CD1c-positive myeloid dendritic cell (primary cell): ENCODE results near the gene GPR17.
A peak's percentile ranks its signal among the peaks of the same experiment; 100 is the strongest.

Source experiments
- DNase-seq: peaks from one replicate; pipeline ENCODE4 v3.0.0-alpha.2; 2016; ENCODE audit errors: extremely low spot score

GPR17 gene

DNA sequence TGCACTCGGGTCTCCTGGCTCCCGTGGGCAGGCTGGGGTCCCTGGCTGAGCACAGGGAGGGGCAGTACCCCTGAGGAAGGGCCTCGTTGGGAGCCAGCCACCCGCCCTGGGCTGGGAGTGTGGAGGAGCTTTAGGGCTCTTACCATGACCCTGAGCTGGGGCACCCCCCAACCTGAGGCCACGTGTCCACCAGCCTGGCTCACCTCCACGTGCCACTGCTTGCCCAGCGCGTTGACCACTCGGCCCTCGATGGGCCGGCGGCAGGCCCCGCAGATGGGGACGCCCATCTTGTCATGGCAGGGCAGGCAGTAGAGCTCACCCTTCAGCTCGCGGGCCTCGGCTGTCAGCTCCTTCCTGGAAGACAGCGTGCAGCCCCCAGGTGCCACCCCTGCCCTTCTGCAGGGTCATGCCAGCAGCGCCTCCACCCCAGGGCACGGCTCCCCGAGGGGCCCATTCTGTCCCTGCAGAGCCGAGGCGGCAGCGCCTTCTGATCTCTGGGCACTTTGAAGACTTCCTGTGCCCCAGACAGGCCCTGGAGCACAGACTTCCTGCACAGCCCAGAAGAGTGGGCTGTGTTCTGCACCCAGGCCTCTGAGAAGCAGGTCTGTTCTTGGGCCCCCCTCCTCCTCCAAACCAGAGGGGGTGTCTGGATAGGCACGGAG, 4.0 kb upstream of the GPR17 start:
- DNase-seq: no peak

DNA sequence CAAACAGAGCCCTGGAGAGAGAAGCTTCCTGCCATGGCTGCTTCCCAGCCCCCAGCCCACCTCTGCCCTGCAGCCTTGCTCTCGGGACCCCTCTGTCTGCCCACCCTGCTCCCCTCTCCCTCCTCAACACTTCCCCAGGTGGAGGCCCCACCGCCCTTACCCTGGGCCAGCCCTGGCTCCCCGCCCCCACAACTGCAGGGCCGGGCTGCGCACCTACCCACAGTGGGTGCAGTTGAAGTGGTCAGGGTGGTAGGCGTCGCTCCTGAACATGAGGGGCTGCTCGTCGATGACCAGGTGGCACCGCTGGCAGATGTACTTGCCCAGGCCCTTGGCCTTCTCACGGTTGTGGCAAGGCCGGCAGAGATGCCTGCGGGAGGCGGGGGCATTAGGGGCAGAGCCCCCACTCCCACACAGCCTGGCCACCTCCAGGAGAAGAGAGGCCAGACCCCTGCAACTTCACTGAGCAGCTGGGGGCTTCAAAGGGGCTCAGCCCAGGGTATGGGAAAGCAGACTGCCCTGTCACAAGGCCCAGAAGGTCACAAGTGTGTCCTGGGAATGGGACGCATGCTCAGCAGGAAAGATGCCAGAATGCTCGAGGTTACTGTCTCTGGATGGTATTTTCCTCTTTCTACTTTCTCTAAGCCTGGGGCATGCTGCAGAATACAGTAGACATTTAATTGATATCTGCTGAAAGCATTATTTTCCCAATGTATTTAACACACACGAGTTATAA, 3.1 kb upstream of the GPR17 start:
- no peak for DNase-seq

DNA sequence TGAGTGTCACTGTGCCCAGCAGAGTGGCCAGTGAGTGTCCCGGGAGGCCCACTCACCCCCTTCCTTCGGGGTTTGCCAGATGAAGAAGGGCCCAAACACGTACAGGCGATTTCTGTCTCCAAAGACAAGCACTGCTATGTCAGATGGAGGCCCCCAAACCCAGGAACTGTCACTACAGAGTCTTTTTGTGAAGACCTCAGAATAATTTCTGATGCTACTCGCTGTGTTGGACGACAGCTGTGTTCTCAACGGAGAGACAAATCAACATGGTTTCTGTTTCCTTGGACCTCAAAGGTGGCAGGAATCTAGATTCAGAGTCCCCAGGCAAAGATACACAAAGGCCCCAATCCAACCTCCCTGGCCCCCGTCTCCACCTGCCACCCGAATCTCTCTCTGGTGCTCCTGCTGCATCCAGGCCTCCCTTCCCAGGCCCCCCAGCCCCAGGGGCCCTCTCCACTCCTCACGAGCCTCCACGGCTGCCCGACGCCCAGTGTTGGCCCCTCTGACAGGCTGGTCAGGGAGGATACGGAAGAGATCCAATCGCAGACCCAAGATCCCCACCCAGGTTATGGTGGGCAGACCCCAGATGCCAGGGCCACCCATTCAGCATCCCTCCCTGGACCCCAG, 2.4 kb upstream of the GPR17 start:
- no peak for DNase-seq

DNA sequence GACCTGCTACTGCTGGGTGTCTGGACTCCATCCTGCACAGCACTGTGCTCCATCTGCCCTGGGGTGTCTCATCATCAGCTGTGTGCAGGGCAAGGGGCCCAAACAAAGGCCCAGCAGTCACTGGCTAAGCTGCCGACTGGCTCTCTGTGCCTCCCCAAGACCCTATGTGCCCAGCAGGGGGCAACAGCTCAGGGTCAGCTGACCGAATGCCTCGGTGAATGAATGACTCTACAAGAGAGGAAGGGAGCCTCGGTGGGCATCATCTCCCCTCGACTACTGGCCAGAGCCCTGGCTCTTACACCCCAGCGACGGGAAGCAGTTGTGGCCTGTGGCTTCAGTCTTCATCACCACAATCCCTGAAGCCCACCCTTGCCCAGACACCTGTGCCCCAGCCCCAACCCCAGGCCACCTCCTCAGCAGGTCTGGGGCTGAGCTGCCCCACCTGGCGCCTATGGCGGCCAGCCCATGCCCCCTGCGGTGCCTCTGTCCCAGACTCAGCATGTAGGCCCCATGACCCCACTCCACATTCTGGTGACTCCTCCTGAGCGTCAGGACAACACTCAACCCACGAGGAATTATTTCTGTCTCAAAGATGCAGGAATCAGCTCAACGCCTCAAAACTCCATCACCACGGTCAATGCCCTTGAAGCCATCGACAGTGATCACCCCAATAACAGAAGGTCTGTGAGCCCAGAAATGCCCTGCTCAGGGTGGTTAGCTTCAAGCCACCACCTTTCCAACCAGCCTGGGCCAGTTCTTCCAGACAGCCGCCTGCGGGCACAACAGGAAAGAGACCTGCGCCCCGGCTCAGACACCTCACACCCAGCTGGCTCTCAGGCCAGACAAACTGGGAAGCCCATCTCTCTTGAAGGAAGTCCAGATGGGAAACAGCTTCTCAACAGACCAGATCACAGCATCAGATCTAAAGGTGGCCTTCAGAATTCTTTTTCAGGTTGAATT, 1.6 kb upstream of the GPR17 start:
- DNase-seq: no peak

DNA sequence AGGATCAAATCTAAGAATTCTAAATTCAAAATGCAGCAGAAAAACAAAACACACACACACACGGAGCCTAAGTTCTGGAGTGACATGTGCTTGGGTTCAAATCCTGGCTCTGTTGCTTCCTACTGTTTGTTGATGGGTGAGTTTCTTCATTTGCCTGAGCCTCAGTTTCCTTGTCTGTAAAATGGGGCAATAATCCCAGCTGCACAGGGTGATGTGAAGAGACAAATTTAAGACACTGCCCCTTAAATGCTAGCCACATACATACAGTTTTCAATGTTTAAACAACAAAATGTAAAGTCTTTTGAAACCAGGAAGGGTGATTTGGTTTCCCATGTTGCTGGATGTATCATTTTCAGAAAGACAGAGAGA, 943 bp upstream of the GPR17 start:
- no peak for DNase-seq

DNA sequence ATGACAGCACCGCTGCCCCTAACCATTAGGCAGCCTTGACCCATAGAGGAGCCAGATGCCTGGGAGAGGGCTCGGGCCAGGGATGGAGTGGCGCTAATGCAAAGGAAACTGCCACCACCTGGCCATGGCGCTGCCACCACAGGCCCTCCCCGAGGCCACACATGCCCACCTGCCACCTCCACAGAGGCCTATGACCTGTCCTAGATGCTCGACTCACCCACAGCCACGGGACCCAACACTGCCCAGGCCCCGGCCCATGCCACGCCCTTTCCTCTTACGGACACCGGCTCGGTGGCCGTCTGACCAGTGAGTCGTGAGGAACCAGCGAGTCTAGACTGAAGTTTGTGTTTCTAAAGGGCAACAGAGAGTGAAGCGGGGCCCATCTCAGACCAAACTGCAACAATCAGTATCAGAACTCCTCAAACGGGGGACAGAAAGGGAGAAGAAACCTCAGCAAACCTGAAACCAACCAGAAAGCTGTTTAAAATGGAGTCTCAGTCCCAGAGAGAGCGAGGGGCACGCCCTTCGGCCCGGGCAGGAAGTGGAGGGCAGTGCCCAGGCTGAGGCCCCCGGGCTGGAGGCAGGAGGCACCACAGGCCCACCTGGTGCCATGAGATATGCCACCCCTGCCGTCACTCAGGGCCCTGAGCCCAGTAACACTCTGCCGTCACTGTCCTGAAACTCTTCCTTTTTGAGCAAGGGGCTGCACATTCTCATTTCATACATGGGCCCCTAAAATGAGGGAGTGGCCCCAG, 711 bp downstream of the GPR17 start:
- DNase-seq: no peak

DNA sequence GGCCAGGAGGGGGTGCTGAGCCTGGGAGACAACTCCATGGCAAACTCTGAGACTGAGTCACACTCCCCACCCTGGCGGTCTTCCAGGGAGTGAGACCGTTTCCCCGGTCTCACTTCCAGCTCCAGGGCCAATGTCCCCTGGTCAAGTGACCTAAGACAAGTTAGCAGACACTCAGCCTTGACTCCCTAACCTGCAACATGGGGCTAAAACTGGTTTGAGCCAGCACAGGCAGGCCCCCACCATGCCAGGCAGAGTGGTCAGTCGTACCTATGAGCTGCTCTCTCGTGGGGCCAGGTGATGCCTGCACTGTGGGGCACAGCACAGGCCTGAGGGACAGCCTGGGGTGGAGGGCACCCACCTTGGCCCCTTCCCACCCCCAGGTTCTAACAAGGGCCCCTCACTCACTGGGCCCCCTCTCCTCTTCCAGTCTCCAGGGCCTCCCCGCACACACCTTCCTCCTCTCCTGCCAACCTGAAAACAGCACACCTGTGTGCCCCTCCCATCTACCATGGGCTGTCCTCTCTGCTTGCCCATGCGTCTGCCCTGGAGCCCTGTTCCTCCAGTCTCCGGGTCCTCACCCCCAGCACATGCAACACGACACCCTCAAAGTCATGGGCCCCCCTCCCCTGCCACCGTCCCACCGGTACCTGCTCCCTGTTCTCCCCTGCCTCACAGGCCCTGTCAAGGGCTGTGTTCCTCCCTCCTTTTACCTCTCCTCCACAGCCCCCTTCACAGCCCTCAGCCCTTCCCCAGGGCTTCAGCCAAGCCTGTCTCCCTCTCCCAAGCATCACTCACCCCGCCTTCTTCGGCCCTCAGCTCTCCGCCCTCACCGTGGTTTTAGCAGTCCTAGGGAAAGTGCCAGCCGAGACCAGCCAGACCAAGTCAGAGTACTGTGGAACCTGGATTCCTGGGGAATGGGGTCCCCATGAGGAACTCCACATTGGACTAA, 1.6 kb downstream of the GPR17 start:
- DNase-seq: no peak

DNA sequence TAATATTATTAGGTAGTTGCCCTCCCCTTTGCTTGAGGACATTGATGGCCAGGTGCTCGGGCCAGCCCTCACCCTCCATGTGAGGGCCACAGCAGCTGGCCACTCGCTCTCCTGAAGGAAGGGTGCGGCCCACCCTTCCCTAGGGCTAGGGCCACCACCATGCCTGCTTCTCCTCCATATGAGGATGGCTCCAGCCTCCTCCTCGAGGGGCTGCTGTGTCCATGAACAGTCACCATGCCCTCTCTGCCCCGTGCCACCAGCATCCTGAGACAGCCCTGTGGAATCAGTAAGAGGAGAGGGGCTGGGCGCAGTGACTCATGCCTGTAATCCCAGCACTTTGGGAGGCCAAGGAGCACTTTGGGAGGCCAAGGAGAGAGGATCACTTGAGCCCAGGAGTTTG, 2.4 kb downstream of the GPR17 start:
- no peak for DNase-seq

DNA sequence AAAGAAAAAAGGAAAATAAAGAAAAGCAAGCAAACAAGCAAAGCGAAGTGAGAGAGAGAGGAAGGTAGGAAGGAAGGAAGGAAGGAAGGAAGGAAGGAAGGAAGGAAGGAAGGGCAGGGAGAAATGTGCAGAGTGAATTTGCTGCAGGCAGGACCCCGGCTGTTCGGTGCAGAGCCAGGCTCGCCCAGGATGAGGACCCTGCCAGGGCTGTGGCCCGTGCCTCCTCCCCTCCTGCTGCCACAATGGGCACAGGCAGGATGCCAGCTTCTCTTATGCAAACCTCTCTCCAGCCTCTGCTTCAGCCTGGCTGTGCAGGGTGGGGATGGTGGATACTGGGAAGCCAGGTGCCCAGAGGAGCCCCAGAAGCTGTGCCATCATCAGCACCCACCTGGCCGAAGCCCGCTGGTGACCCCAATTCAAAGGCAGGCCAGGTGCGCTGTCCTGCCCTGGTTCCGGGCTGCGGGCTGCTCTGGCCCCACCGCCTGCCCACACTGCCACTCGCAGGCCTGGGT, 3.2 kb downstream of the GPR17 start:
- no peak for DNase-seq

DNA sequence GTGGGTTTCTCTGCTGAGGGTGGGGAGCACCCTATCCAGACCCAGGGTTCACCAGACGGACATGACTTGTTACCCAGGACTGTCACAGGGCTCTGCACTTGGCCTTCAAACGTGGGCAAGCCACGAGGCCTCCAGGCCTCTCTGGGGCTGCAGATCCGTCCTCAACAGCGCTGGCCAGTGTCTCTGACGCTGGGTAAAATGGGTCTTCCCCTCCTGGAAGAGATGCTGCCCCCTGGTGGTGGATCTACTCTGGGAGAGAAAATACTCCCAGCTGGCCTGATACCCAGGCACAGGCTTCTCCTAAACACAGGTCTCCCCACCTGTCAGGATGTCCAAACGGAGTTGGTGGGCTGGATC, 3.7 kb downstream of the GPR17 start:
- peak; percentile 89 for DNase-seq

DNA sequence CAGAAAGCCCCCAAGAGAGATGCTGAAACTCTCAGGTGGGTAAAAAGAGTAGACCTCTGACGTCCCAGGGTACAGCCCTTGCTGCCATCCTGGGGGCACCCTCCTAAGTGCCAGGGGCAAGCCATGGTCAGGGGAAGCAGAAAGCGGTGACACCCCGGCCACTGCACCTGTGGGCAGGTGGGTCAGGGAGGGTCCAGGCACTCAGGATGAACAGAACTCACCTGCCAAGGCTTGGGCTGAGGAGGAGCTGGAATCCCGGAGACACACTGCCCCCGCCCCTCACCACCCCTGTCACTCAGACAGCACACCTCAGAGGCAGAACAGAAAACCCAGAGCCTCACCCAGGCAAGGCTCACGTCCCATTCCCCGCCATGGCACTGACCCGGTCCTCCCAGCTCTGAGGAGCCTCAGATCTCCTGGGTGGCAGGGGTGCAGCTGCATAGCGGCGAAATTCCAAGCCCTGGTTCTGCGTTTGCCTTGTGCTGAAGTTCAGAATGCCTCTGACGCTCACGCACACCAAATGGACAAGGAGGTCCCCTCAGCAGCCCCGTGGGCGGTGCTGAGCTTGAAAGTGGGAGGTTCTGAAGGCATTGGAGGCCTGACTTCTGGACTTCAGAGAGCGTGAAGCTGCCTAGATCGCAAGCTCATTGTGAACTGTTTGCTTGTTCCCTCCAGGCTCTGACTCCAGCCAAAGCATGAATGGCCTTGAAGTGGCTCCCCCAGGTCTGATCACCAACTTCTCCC, 4.3 kb downstream of the GPR17 start:
- DNase-seq: no peak

DNA sequence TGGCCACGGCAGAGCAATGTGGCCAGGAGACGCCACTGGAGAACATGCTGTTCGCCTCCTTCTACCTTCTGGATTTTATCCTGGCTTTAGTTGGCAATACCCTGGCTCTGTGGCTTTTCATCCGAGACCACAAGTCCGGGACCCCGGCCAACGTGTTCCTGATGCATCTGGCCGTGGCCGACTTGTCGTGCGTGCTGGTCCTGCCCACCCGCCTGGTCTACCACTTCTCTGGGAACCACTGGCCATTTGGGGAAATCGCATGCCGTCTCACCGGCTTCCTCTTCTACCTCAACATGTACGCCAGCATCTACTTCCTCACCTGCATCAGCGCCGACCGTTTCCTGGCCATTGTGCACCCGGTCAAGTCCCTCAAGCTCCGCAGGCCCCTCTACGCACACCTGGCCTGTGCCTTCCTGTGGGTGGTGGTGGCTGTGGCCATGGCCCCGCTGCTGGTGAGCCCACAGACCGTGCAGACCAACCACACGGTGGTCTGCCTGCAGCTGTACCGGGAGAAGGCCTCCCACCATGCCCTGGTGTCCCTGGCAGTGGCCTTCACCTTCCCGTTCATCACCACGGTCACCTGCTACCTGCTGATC, 4.9 kb downstream of the GPR17 start:
- no peak for DNase-seq

DNA sequence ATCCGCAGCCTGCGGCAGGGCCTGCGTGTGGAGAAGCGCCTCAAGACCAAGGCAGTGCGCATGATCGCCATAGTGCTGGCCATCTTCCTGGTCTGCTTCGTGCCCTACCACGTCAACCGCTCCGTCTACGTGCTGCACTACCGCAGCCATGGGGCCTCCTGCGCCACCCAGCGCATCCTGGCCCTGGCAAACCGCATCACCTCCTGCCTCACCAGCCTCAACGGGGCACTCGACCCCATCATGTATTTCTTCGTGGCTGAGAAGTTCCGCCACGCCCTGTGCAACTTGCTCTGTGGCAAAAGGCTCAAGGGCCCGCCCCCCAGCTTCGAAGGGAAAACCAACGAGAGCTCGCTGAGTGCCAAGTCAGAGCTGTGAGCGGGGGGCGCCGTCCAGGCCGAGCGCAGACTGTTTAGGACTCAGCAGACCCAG, 5.4 kb downstream of the GPR17 start:
- DNase-seq: no peak

DNA sequence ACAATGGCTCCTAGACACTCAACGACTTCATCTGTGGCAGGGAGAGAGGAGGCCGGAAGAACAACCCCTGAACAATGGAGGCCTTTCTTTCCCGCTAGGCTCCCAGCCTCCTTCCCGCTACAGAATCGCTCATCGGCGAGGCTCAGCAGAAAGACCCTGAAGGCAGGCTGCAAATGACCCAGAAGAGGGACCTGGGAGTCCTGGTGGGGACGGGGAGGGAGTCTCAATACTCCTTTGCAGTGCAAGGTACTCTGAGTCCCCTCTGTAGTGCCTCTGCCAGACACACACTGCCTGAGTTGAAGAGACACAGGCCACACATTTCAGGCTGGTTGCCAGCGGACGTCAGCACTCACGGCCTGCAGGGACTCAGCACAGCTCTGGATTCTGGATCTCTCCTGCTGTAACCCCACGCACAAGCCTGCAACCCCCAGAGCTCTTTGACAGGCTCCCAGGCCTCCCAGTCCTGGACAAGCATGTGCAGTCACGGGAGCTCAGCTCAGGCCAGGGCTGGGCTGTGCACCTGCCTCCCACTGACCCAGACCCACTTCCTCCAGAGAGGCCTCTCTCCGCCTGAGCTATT, 6.1 kb downstream of the GPR17 start:
- DNase-seq: no peak

DNA sequence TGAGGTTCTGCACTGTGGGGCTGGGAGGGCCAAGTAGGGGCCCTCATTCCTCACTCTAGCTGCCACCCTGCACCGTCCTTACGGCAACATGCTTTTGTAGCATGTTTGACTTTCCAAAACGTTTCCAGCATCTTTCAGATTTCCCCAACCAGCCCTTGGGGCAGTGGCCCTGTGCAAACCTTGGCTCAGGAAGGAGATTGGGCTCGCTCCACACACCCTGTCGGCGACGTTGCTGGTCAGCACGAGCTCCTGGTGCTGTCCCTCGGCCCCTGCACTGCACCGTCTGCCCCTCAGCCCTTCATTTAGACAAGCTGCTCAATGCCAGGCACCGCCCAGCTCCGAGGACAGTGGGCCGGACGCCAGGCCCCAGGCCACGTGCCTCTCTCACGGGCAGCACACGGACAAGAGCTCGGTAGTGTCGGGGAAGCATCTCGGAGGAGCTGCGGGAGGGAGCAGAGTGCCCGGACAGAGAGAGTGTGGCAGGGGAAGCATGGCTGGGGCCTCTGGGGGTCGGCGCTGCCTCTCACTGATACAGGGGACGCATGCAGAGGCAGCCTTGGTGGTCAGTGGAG, 6.9 kb downstream of the GPR17 start:
- no peak for DNase-seq

DNA sequence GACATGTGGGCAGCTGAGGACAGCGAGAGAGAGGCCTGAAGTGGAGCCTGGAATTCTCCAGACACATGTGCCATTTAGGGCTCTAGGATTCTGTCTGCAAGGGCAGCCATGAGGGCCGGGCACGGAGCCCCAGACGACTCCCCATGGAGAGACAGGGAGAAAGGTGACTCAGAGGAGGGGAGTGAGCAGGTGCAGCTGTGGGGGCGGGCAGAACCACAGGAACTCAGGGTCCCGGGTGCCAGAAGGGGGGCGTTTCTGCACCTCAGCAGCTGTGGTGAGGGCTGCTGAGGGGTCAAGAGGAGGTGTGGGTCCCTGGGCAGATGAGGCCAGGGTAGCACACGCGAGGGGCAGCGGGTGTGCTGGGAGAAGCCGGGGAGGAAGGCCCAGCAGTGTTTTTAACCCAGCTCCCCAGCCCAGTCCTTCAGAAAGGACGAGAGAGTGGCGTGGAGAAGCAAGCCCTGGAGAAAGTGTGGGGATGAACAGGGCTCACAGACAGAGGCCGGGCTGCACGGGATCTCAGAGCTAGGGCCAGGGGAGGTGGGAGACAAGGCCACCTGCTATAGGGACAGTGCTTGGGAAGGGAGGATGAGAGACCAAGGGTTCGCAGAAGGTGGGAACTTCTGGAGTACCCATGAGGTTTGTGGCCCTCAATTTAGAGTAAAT, 7.6 kb downstream of the GPR17 start:
- no peak for DNase-seq

DNA sequence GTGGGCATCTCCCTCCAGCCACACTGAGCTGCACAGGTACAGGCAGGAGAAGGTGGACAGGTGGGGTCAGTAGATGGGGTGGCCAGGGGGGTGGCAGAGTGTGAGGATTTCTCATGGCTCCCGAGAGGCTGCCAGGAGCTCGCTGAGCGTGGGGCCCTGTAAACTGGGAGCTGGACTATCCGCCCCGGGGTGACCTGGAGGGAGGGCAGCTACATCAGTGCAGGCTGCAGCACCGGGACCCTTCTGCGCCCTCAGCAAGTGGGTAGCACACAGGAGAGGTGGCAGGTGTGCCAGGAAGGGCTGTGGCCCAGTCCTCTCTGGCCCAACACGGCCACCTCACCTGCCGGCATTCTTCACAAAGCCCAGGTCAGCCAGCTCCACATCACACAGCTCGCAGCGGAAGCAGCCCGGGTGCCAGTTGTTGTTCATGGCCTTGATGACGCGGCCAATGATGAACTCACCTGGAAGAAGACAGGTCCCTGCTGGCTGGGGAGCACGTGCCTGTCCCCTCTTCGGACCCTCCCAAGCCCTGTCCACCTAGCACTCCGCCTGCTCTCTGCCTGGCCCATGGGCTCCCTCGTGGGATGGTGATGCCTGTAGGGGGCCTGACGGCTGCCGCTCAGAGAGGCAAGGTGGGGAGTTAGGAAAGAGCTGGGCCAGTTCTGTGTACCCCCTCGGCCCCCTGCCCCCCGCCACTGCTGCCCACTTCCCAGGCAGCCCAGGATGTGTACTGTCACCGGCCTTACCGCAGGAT, 8.3 kb downstream of the GPR17 start:
- no peak for DNase-seq
